Fibroblast of lung (primary cell): Measurements from ENCODE around the gene KRT37. TPM values are rescaled to one million over a fixed set of nuclear protein-coding genes. Genes with fewer than 3 reads are reported as not detected.

Experiments
- DNase-seq, 2 donors: peaks; one replicate each; pipeline versions ENCODE4 v3.0.0 to v3.0.0-alpha.2; 2010; ENCODE audit warnings: low read depth in 2 of 2
- H2AFZ ChIP-seq: 2 replicates; pipeline ENCODE4 v1.5.1; 2012; ENCODE audit warnings: low read length, control low read depth, inconsistent platforms
- H3K27ac ChIP-seq: 2 replicates; pipeline ENCODE4 v1.5.1; 2011; ENCODE audit warnings: low read length, control low read depth; ENCODE audit not compliant: insufficient read depth
- H3K27me3 ChIP-seq: 2 replicates; pipeline ENCODE4 v1.5.1; 2011; ENCODE audit warnings: mild to moderate bottlenecking, low read length; ENCODE audit not compliant: control insufficient read depth, insufficient read depth
- H3K36me3 ChIP-seq: 2 replicates; pipeline ENCODE4 v1.5.1; 2011; ENCODE audit warnings: low read length; ENCODE audit not compliant: control insufficient read depth, insufficient read depth
- H3K4me1 ChIP-seq: 2 replicates; pipeline ENCODE4 v1.5.1; 2011; ENCODE audit warnings: low read length; ENCODE audit not compliant: control insufficient read depth, insufficient read depth; ENCODE audit errors: extremely low read depth
- H3K4me2 ChIP-seq: 2 replicates; pipeline ENCODE4 v1.5.1; 2011; ENCODE audit warnings: low read length, control low read depth; ENCODE audit not compliant: insufficient read depth; ENCODE audit errors: extremely low read depth
- H3K4me3 ChIP-seq, 4 experiments: fragments of 200-600 bp in 1 of 4; sonication (generic) in 1 of 4; replicated peaks in 1 of 4; 2 replicates each; pipeline ENCODE4 v1.5.1; 2011 to 2016; ENCODE audit warnings: low read length in 4 of 4, low read depth in 3 of 4, mild to moderate bottlenecking in 3 of 4, control low read depth in 2 of 4, inconsistent platforms in 1 of 4, mixed read lengths in 1 of 4; ENCODE audit not compliant: insufficient read depth in 1 of 4; ENCODE audit errors: control extremely low read depth in 1 of 4
- H3K79me2 ChIP-seq: 2 replicates; pipeline ENCODE4 v1.5.1; 2012; ENCODE audit warnings: mild to moderate bottlenecking, low read length, inconsistent platforms; ENCODE audit not compliant: control insufficient read depth, insufficient read depth
- H3K9ac ChIP-seq: 2 replicates; pipeline ENCODE4 v1.5.1; 2011; ENCODE audit warnings: mild to moderate bottlenecking, low read length, control low read depth; ENCODE audit not compliant: insufficient read depth
- H3K9me3 ChIP-seq: 2 replicates; pipeline ENCODE4 v1.5.1; 2012; ENCODE audit warnings: low read depth, low read length; ENCODE audit not compliant: control insufficient read depth, insufficient read depth
- H4K20me1 ChIP-seq: 2 replicates; pipeline ENCODE4 v1.5.1; 2011; ENCODE audit warnings: low read length; ENCODE audit not compliant: control insufficient read depth, insufficient read depth; ENCODE audit errors: extremely low read depth
- EZH2 ChIP-seq: IDR thresholded peaks from 2 replicates; pipeline ENCODE4 v1.5.1; 2012; ENCODE audit warnings: low read length, control low read depth, mild to moderate bottlenecking; ENCODE audit errors: missing control alignments
- polyA plus RNA-seq, 2 donors: library from polyadenylated mRNA; depleted of rRNA in 1 of 2; stranded (reverse) in 1 of 2; unstranded in 1 of 2; fragments of >200 nt; gene quantifications; 2 replicates each; pipeline ENCODE4 v1.2.1, GENCODE V29; 2011 to 2012; ENCODE audit warnings: missing spikeins in 1 of 2
- total RNA-seq: library from RNA; depleted of rRNA; stranded (reverse); fragments of >200 nt; gene quantifications from 2 replicates; pipeline ENCODE4 v1.2.1, GENCODE V29; 2014
- TF ChIP-seq, protein P1 (sequence below), 2 donors: IDR thresholded peaks in 1 of 2; conservative IDR thresholded peaks in 1 of 2; 1 replicate in 1 of 2; 2 replicates in 1 of 2; pipeline ENCODE4 v1.5.1; 2011 to 2012; ENCODE audit warnings: low read length in 2 of 2, control low read depth in 1 of 2, inconsistent platforms in 1 of 2, low read depth in 1 of 2, mild to moderate bottlenecking in 1 of 2

The KRT37 gene
- total and polyA plus RNA-seq, 2 donors (not counting 1 experiment from before 2014, with no cell fraction given) = not detected

DNA sequence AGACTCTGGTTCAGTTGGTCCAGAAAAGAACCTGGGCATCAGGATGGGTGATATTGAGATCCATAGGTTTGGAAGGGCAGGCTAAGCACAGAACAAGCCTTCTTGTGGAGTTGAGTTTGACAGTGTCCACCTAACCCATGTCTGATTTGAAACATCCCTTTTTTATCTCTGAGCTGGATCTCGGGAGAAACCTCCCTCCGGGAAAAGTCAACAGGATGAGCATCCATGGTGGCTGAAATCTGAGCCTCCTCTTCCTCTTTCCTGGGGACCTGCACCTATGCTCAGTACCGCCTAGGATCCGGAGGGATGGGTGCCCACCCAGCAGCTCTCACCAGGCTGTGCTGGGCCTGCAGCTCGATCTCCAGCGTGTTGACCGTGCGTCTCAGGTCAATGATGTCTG, 39.4 kb upstream of the KRT37 start:
- H3K9me3 ChIP-seq = no peaks in the 10 kb centered on the region
- H3K79me2 ChIP-seq = no peaks in the 10 kb centered on the region
- H4K20me1 ChIP-seq = no peaks in the 10 kb centered on the region
- no peak overlapping the region for H3K4me3 ChIP-seq
- peaks cover 8% of the 10 kb centered on the region for H3K27me3 ChIP-seq
- H3K4me1 ChIP-seq = peaks cover 4% of the 10 kb centered on the region
- no peak overlapping the region for H3K27ac ChIP-seq
- no peak for TF ChIP-seq EZH2
- TF ChIP-seq, protein P1, sequence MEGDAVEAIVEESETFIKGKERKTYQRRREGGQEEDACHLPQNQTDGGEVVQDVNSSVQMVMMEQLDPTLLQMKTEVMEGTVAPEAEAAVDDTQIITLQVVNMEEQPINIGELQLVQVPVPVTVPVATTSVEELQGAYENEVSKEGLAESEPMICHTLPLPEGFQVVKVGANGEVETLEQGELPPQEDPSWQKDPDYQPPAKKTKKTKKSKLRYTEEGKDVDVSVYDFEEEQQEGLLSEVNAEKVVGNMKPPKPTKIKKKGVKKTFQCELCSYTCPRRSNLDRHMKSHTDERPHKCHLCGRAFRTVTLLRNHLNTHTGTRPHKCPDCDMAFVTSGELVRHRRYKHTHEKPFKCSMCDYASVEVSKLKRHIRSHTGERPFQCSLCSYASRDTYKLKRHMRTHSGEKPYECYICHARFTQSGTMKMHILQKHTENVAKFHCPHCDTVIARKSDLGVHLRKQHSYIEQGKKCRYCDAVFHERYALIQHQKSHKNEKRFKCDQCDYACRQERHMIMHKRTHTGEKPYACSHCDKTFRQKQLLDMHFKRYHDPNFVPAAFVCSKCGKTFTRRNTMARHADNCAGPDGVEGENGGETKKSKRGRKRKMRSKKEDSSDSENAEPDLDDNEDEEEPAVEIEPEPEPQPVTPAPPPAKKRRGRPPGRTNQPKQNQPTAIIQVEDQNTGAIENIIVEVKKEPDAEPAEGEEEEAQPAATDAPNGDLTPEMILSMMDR (conservative IDR thresholded peaks at IDR 0.05 in 1 of 2, IDR thresholded peaks at IDR 0.05 in 1 of 2; ENCODE audit: low read depth in 1 of 2, low read length in 2 of 2) = no peak
- H3K4me2 ChIP-seq = no peak overlapping the region
- no peaks in the 10 kb centered on the region for H3K36me3 ChIP-seq
- DNase-seq = no peak
- no peak overlapping the region for H3K9ac ChIP-seq
- no peak overlapping the region for H2AFZ ChIP-seq

DNA sequence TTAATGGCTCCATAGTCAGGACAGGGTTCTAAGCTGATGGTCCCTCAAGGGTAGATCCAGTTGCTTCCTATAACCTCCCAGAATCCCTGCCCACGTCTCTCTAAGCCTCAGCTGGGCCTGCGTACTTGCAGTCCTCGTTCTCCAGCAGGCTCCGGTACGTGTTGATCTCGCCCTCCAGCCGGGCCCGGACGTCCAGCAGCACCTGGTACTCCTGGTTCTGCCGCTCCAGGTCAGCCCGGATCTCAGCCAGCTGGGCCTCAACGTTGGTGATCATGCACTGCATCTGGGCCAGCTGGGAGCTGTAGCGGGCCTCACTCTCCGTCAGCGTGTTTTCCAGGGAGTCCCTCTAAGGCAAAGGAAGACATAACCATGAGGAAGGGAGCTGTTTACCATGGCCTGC, 38.3 kb upstream of the KRT37 start:
- Histone ChIP-seq H3K4me2 (no peak overlapping the region), H2AFZ (no peak overlapping the region), H3K4me1 (peaks cover 4% of the 10 kb centered on the region), H3K27ac (no peak overlapping the region), H3K27me3 (peaks cover 5% of the 10 kb centered on the region), H3K4me3 (no peak overlapping the region), H3K36me3 (no peaks in the 10 kb centered on the region), H3K79me2 (no peaks in the 10 kb centered on the region), H4K20me1 (no peaks in the 10 kb centered on the region), H3K9me3 (no peaks in the 10 kb centered on the region), H3K9ac (no peak overlapping the region)
- no peak for TF ChIP-seq EZH2
- TF ChIP-seq, protein P1 (conservative IDR thresholded peaks at IDR 0.05 in 1 of 2, IDR thresholded peaks at IDR 0.05 in 1 of 2; ENCODE audit: low read depth in 1 of 2, low read length in 2 of 2) = no peak
- DNase-seq = no peak

DNA sequence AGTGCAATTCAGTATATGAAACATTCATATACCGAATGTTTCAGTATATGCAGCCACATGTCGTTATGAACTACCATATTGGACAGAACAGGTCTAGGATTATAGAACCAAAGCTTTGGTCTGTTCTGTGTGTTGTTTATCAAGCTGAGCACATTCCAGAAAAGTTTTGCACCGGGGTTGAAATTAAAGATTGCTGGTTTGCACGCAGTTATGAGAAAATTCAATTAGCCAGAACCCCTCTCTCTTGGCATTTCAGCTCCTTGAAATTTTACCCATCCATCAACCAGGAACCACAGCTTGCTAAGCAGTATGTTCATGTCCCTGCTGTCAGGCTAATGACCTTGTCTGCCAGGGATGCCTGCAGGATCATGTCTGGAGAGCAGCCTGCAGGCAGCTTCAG, 33.3 kb upstream of the KRT37 start:
- Histone ChIP-seq H3K79me2 (no peaks in the 10 kb centered on the region), H3K36me3 (no peaks in the 10 kb centered on the region), H2AFZ (no peak overlapping the region), H3K4me1 (no peaks in the 10 kb centered on the region), H3K9ac (no peak overlapping the region), H3K9me3 (no peaks in the 10 kb centered on the region), H3K4me3 (no peak overlapping the region), H3K27ac (no peak overlapping the region), H3K4me2 (no peak overlapping the region), H4K20me1 (no peaks in the 10 kb centered on the region), H3K27me3 (peaks cover 2% of the 10 kb centered on the region)
- TF ChIP-seq, protein P1 (conservative IDR thresholded peaks at IDR 0.05 in 1 of 2, IDR thresholded peaks at IDR 0.05 in 1 of 2; ENCODE audit: low read depth in 1 of 2, low read length in 2 of 2) = no peak
- TF ChIP-seq EZH2 = no peak
- no peak for DNase-seq
